HG03108 (cell line): ENCODE measurements around the gene CLEC4A.
"Not testable (repeated sequence)": the region's sequence is repeated elsewhere in the genome, so short reads cannot be mapped to it uniquely, and the experiment has no call there.

Experiments used
- ATAC-seq: cut with Tn5 transposase; IDR thresholded peaks from one replicate; pipeline ENCODE4 v1.9.1; 2021; ENCODE audit warnings: moderate library complexity; ENCODE audit not compliant: unreplicated experiment

The CLEC4A gene

DNA sequence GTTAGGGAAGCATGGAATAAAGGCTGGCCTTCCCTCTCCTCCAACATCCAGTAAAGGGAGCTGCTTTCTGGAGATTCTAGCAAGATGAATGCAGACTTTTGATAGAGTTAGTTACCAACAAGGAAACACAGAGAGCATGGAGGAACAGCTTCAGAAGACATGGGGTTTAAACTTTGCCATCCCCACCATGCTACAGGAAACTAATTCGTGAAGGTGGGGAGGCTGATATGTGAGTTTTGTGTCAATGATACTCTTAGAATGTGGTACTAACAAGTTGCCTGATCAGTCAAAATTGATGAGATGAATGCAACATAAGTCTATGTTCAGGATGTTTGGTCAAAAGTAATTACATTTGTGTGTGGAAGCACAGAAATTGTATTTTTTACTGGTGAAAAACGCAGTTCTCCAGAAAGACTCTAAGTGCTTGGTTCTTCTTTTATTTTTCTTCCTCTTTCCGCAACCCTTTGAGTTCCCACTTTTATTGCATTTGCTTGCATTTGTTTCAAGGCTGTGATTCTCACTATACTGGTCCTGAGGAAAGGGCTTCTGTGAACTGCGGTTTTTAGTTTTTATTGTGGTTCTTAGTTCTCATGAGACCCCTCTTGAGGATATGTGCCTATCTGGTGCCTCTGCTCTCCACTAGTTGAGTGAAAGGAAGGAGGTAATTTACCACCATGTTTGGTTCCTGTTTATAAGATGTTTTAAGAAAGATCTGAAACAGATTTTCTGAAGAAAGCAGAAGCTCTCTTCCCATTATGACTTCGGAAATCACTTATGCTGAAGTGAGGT, at the start of gene CLEC4A:
Gene CLEC4A (plus strand): TSS at position 494 of the 789 bp plus-strand sequence. CDS start 262 bp downstream, at position 756.
- ATAC-seq = no peak

- ATAC-seq = no peak
Measured at GRCh38 chr12:8075935-8076334, 47.5 kb upstream of the CLEC4A start.

DNA sequence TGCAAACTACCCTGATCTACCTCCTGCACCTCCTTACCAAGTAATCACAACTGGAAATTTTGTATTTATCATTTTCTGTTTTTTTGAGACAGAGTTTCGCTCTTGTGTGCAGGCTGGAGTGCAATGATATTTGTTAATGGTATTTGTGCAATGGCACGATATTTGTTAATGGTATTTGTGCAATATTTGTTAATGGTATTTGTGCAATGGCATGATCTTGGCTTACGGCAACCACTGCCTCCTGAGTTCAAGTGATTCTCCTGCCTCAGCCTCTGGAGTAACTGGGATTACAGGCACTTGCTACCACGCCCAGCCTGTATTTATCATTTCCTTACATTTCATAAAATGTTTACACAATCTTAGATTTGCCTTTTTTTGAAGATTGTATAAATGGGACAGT, 47.1 kb upstream of the CLEC4A start:
- no peak for ATAC-seq

DNA sequence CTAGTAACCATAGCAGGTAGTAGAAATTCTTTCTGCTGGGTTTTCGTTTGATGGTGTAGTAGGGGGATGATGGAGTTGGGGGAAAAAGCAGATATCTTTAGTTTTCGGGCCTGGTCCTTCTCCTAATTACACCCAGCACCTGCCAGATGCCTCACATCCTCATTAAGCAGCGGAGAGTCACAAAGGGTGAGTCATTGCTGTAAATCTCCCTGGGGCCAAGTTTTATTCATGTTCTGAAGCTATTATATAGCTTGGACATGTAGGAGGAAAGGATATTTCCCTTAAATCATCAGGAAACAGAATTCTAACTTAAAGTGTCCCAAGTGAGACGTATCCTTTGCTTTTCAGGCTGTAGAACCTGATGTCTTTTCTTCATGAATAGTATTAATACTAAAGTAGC, 46.2 kb upstream of the CLEC4A start:
- ATAC-seq = no peak

DNA sequence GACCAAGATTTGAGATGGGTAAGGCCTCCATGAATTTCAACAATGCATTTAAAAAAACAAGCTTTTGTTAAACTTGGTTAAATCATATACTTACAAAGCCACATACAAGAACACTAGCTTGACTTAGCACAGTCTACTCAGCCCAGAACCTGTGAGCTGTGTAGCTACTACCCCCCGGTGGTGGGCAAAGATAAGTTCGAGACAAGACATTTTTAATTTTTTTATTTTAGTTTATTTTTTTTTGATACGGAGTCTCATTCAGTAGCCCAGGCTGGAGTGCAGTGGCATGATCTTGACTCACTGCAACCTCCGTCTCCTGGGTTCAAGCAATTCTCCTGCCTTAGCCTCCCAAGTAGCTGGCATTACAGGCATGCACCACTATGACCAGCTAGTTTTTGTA, 45.0 kb upstream of the CLEC4A start:
- ATAC-seq = no peak

DNA sequence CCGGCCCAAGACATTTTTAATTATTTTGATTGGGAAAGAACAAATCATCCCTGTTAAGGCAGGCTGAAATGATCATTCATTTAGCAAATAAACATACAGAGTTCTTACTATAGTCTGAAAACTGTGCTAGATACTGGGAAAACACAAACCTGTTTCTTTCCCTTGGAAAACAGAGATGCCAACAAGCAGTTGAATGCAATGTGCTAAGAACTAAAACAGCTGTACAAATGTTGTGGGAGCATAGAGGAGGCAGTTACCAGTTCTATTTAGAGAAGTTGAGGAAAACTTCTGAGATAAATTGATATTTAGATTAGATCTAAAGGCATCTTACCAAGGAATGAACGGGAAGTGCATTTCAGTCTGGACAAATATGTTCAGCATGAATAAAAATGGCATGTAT, 44.5 kb upstream of the CLEC4A start:
- no peak for ATAC-seq

DNA sequence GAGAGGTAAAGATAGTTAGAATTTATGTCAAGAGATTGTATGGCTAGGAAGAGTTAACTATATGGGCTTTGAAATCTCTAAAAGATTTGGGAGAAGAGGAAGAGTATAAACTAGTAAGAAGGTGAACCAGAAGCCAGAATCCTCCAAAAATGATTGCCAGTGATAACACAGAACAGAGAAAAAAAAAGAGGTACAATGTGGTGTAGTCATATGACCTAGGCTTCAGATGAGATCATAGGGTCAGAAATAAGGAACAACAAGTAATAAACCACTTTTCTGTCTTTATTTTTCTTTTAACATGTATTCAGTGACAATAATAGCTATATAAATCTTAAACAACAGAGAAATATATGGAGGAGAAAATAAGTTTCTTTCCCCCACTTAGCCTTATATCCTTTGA, 43.3 kb upstream of the CLEC4A start:
- ATAC-seq = no peak

GRCh38 chr12:8081251-8081920, 42.0 kb upstream of the CLEC4A start:
- peak; percentile 23 for ATAC-seq

GRCh38 chr12:8082808-8083100, 40.7 kb upstream of the CLEC4A start:
- ATAC-seq = no peak

GRCh38 chr12:8084351-8084750, 39.1 kb upstream of the CLEC4A start:
- ATAC-seq = not testable (repeated sequence)

DNA sequence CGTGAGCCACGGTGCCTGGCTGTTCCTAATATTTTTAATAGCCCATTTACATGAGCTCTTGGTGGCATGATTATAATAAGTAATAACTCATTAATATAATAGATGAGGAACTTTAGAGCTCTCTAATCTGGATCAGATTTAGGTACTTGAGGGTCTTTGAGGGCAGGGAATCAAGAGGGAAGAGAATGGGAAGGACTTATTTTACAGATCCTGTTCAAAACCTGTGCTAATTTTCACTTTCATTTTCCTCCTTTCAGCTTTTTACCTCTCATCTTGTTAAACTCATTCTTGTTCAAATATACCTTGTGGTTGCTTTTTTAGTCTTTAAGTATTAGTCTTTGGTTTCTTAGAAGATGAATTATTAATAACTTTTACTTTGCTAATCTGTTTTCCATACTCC, 35.8 kb upstream of the CLEC4A start:
- no peak for ATAC-seq

GRCh38 chr12:8088574-8088973, 34.8 kb upstream of the CLEC4A start:
- no peak for ATAC-seq

GRCh38 chr12:8089277-8089676, 34.1 kb upstream of the CLEC4A start:
- not testable (repeated sequence) for ATAC-seq

DNA sequence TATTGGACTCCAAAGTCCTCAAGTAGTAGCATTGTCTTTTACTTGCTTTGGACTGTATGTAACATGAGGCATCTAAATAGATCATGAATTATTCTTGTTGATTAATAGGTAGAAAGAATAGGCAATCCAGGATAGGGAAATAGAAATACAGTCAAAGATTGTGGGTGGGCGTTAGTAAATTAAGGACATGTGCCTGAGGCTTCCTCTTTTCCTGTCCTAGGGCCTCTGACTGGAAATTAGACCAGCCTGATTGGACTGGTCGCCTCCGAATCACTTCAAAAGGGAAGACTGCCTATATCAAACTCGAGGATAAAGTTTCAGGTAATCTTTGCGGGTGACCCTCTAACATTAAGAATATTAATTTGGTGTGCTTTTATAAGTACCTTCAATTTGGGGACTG, 33.7 kb upstream of the CLEC4A start:
- ATAC-seq = no peak

GRCh38 chr12:8093291-8093690, 30.1 kb upstream of the CLEC4A start:
- ATAC-seq = no peak

DNA sequence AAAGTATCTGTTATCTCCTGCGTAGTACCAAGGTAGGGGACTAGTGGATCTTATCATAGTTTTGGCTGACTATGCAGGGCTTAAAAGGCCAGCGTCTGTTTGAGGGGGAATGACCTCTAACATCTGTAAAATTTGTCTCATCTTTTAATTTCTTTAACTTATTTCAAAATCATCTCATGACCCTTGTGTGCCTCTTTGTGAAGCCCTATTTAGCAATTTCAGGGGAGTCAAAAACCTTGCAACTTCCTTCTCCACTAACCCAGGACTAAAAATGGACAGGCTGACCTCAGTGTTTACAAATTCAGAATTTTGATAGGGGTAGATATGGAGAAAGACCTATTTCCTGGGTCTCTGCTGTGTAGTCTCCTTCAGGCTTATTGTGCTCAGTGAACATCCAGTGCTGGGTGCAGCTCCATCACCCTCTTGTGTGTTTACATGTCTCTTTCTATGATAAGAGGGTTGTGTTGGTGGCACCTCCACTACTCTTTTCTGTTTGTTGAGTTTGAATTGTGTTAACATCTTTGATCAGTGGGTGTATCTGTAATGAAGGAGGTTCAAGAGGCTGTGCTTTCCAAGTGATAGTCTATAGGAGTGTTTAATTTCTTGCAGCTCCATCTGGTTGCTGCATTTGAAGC, 27.0 kb upstream of the CLEC4A start:
- ATAC-seq = no peak

DNA sequence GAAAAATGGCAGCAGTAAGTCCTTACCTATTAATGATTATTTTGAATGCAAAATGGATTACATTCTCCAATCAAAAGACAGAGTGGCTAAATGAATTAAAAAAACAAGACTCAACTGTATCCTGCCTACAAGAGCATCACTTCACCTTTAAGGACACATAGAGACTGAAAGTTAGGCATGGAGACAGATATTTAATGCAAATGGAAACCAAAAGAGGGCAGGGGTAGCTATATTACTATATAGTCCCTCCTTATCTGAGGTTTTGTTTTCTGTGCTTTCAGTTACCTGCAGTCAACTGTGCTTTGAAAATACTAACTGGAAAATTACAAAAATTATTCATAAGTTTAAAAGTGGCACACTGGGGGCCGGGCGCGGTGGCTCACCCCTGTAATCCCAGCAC, 24.2 kb upstream of the CLEC4A start:
- ATAC-seq = no peak

DNA sequence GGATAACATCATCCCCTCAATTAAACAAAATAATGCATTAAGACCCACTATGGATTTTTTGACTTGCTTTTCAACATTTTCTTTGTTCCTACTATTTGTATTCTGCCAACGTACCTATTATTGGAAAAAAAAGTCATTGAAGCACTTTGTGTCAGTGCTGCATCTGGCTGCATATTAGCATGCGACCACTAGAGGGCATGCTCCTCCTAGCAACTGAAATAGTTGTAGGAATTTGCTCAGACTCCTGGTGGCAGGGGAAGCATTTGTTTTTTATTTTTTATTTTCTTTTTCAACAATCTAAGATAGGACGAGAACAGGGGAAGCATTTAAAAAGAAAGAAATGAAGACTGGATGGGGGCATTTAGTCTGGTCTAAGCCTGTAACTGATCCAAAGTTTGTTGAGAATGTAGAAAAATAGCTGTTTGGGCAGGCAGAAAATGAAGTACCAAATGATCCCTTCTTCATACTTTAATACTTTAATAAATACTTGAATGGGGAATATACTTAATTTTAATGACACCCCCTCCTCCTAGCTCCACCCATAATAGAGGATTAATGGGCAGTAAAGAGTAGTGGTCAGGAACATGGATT, 14.5 kb upstream of the CLEC4A start:
- ATAC-seq = no peak

- ATAC-seq = not testable (repeated sequence)
Measured at GRCh38 chr12:8113117-8113516, 10.3 kb upstream of the CLEC4A start.

- ATAC-seq = no peak
Measured at GRCh38 chr12:8120072-8120713, 3.2 kb upstream of the CLEC4A start.

- ATAC-seq = no peak
Measured at GRCh38 chr12:8127138-8127537, 3.7 kb downstream of the CLEC4A start.
